Measurements from ENCODE around the gene EDARADD.

DNA sequence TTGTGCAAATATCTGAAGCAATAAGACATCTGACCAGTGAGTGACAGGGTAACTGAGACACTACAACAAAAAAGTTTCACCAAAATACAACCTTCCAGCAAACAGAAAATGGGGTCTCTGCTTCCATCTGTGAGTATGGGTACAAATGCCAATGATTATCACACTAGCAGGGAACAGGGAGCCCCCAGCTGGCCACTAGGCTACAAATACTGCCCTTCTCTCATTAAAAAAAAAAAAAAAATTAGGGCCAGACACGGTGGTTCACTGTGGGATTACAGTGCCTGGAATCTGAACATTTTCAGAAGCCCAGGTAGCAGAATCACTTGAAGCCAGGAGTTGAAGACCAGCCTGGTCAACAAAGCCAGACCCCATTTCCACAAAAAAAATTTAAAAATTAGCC, 48.4 kb upstream of the EDARADD start:
- TF ChIP-seq, protein P1, sequence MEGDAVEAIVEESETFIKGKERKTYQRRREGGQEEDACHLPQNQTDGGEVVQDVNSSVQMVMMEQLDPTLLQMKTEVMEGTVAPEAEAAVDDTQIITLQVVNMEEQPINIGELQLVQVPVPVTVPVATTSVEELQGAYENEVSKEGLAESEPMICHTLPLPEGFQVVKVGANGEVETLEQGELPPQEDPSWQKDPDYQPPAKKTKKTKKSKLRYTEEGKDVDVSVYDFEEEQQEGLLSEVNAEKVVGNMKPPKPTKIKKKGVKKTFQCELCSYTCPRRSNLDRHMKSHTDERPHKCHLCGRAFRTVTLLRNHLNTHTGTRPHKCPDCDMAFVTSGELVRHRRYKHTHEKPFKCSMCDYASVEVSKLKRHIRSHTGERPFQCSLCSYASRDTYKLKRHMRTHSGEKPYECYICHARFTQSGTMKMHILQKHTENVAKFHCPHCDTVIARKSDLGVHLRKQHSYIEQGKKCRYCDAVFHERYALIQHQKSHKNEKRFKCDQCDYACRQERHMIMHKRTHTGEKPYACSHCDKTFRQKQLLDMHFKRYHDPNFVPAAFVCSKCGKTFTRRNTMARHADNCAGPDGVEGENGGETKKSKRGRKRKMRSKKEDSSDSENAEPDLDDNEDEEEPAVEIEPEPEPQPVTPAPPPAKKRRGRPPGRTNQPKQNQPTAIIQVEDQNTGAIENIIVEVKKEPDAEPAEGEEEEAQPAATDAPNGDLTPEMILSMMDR (IDR thresholded peaks at IDR 0.05): peak; percentile 15
- TF ChIP-seq ZFX (IDR thresholded peaks at IDR 0.05; ENCODE audit: borderline replicate concordance): no peak
